Gastroesophageal sphincter (tissue), 3 donors: ENCODE results near the gene UNC13B.

Experiments used
- EP300 ChIP-seq: sonication (generic); formaldehyde crosslinking; IDR thresholded peaks from one replicate; pipeline ENCODE4 v1.6.1; 2017; ENCODE audit warnings: antibody characterized with exemption, mild to moderate bottlenecking
- TF ChIP-seq, protein P1 (sequence below), 4 experiments: fragments of 200-600 bp in 2 of 4; fragments of 450-650 bp in 2 of 4; sonication (generic) in 1 of 4; IDR thresholded peaks; one replicate each; pipeline ENCODE4 v1.5.1; 2017 to 2019; ENCODE audit warnings: antibody characterized with exemption in 4 of 4, mild to moderate bottlenecking in 2 of 4, moderate library complexity in 2 of 4

DNA sequence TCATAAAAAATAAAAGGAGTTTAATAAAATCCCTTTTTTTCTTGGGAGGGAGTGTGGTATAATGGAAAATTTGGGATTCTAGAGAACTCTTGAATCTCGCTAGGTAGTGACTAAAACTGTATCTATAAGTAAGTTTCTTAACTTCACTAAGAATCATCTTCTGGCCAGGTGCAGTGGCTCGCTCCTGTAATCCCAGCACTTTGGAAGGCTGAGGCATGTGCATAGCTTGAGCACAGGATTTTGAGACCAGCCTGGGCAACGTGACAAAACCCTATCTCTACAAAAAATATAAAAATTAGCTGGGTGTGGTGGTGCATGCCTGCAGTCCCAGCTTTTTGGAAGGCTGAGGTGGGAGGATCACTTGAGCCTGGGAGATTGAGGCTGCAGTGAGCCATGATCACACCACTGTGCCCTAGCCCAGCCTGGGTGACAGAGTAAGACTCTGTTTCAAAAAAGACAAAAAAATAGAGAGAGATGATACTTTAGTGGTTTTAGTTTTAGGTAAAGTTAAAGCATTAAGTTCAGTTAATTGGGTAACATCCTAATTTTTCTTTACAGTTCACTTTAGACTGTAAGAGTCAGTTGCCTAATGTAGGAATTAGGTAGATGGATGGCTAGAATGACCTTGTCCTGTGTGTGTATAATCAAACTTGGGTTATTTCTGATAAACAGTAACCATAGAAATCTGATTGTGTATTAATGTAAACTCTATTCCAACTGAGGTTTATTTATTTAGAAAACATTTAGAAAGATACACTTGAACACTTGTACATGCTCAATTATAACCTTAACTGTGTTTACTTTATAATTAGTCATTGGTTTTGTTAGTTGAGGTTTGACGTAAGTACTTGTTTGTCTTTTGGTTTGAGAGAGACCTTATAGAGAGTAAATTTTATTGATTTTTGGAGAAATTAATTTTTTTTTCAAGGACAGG is 17.8 kb downstream of the UNC13B start:
- TF ChIP-seq, protein P1, sequence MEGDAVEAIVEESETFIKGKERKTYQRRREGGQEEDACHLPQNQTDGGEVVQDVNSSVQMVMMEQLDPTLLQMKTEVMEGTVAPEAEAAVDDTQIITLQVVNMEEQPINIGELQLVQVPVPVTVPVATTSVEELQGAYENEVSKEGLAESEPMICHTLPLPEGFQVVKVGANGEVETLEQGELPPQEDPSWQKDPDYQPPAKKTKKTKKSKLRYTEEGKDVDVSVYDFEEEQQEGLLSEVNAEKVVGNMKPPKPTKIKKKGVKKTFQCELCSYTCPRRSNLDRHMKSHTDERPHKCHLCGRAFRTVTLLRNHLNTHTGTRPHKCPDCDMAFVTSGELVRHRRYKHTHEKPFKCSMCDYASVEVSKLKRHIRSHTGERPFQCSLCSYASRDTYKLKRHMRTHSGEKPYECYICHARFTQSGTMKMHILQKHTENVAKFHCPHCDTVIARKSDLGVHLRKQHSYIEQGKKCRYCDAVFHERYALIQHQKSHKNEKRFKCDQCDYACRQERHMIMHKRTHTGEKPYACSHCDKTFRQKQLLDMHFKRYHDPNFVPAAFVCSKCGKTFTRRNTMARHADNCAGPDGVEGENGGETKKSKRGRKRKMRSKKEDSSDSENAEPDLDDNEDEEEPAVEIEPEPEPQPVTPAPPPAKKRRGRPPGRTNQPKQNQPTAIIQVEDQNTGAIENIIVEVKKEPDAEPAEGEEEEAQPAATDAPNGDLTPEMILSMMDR (IDR thresholded peaks at IDR 0.05): no peak
- no peak for TF ChIP-seq EP300
